GM15510 (cell line): ENCODE results near the gene IZUMO4.

ENCODE experiments used
- POLR2A ChIP-seq: IDR thresholded peaks from 3 replicates; pipeline ENCODE4 v1.6.1; 2011; ENCODE audit warnings: borderline replicate concordance; ENCODE audit not compliant: insufficient read length; ENCODE audit errors: extremely low read depth

The IZUMO4 gene

DNA sequence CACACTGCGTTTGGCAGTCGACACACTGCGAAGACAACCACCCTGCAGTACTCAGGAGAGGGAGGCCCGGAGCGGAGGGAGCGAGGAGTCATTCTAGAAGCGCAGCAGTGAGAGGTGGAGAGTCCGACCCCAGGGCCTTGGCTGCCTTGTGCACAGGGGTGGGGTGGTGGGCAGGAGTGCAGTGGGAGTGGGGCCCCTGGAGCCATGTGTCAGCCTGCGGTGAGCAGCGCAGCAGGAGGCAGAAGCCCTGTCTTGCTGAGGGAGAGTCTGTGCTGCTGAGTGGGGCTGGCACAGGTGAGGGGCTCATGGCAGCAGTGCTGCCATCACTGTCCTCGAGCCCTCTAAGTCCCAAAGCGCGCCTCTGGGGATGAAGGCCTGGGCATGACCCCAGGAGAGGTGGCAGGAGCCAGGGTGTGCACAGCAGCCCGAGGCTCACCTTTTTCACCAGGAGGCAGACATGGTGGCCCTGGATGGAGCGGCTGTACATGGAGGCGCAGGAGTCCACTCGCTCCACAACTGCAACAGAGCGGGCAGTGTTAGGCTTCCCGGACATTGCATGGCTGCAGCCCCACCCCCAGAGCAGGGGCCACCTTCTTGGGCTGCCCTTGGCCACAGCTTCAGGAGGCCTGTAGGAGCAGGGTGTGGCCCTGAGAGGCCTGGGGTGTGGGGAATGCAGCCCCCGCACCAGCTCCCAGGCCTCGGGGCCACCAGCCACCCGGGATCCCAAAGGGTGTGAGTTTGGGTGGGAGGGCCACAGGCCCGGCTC lies 11.7 kb downstream of the IZUMO4 start:
- TF ChIP-seq POLR2A, result no peak

- TF ChIP-seq POLR2A, result no peak
These were observed 12.5 kb downstream of the IZUMO4 start for GRCh38 chr19:2109046-2109864.

DNA sequence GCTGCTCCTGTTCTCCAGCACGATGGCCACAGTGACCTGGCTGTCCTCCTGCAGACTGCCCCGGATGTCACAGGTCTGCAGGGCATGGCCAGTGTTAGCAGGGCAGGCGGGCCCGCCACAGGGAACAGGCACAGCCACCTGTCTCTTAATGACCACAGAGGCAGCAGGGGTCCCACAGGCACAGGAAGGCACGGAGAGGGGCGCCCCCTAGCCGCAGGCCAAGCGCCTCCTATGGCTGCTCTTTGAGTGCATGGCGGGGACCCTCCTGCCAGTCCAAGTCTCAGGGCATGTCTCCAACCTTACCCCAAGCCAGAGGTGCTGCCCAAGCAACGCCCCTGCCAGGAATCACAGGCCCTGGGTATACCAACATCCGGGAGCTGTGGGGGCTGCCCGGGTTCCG lies 14.1 kb downstream of the IZUMO4 start:
- no peak for TF ChIP-seq POLR2A

DNA sequence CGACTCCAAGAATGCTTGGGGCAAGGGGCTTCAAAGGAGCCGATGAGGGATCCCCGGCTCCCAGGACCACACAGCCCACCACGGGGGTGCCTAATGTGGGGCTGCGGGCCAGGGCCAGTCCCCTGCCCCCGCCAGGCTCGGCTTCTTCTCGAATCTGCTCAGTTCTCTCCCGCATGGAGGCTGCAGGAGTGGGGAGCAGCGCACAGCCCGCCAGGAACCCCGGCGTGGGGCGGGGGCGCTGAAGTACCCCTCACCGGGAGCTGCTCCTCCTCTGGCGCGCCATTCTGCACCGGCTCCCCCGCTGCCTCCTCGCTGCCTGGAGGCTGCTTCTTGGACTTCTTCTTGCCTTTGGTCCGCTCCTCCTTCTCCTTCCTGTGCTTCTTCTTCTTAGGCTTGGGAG lies 14.7 kb downstream of the IZUMO4 start:
- TF ChIP-seq POLR2A, result no peak

DNA sequence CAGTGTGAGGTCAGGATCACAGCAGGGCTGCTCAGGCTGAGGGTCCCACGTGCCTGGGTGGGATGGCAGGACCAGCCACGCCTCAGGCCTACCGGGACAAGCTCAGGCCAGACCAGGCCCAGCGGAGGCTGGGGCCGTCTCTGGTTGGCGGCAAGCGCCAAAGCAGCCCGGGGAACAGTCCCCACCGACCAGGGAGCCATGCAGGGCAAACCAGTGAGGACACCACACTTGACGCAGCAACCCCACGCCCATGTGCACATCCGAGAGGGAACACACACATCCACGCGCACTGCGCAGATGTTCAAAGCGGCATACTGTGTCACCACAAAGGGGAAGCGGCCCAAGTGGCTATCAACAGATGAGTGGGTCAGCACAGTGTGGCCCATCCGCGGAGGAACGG lies 15.2 kb downstream of the IZUMO4 start:
- TF ChIP-seq POLR2A, result no peak

- no peak for TF ChIP-seq POLR2A
These were observed 16.0 kb downstream of the IZUMO4 start for GRCh38 chr19:2112516-2113320.

GRCh38 chr19:2113439-2114211 lies 16.9 kb downstream of the IZUMO4 start:
- TF ChIP-seq POLR2A, result no peak

- TF ChIP-seq POLR2A, result no peak
These were observed 17.5 kb downstream of the IZUMO4 start for GRCh38 chr19:2114218-2114617.

GRCh38 chr19:2114821-2115220 lies 18.1 kb downstream of the IZUMO4 start:
- no peak for TF ChIP-seq POLR2A

- TF ChIP-seq POLR2A, result no peak
These were observed 18.6 kb downstream of the IZUMO4 start for GRCh38 chr19:2115324-2115723.

DNA sequence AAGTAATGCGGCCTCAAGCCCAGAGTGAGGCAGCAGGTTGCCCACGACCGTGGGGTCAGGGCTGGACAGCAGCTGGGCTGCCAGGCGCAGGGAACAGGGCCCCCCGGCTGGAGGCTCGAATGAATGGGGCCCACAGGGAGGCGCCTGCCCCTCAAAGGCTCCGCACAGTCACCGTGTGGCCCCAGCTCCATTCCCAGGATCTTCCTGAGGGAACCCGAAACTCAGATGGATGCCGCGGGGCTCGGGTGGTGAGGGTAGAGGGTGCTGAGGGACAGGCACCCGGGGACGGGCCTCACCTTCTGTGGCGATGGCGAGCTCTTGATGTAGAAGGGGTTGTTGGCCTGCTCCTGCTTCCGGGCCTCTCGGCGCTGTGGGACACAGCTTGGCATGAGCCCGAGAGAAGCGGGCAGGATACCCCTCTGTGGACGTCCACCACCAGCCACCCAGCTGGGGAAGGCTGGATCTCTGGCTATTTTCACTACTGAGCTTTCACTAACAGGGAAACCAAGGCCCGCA lies 19.3 kb downstream of the IZUMO4 start:
- no peak for TF ChIP-seq POLR2A

- TF ChIP-seq POLR2A, result no peak
These were observed 19.8 kb downstream of the IZUMO4 start for GRCh38 chr19:2116507-2116906.

GRCh38 chr19:2117215-2117960 lies 20.7 kb downstream of the IZUMO4 start:
- TF ChIP-seq POLR2A, result no peak
